Testis (tissue), 3 donors: ENCODE measurements around the gene ATAD5. TPM values are rescaled to one million over a fixed set of nuclear protein-coding genes. Genes with fewer than 3 reads are reported as not detected.

Experiments used
- DNase-seq: peaks from one replicate; pipeline ENCODE4 v3.0.0-alpha.2; 2019
- H3K27ac ChIP-seq, 2 donors: fragments of 200-600 bp; sonication (generic); one replicate each; pipeline ENCODE4 v1.5.1; 2019
- H3K27me3 ChIP-seq: fragments of 200-600 bp; sonication (generic); one replicate; pipeline ENCODE4 v1.5.1; 2019
- H3K36me3 ChIP-seq: fragments of 200-600 bp; sonication (generic); one replicate; pipeline ENCODE4 v1.5.1; 2017; ENCODE audit warnings: low read depth; ENCODE audit errors: missing control alignments
- H3K4me1 ChIP-seq: fragments of 200-600 bp; sonication (generic); one replicate; pipeline ENCODE4 v1.5.1; 2019
- H3K4me3 ChIP-seq, 2 donors: fragments of 200-600 bp; sonication (generic); one replicate each; pipeline ENCODE4 v1.5.1; 2017 to 2019
- H3K9me3 ChIP-seq: fragments of 200-600 bp; sonication (generic); one replicate; pipeline ENCODE4 v1.5.1; 2017
- POLR2A ChIP-seq: fragments of 450-650 bp; IDR thresholded peaks from one replicate; pipeline ENCODE4 v1.6.1; 2017; ENCODE audit warnings: antibody characterized with exemption, mild to moderate bottlenecking, moderate library complexity
- WGBS, 2 donors: methylation state at CpG; one replicate each; pipeline ENCODE4 v1.1.5; 2018; 5-methylcytosine and 5-hydroxymethylcytosine counted together
- intact Hi-C: fragments of 100-400 bp; cut with DNase I; formaldehyde crosslinking; loops from one replicate; pipeline ENCODE4 v1.15.1; 2023; ENCODE audit warnings: low total_unique reads
- polyA plus RNA-seq: library from polyadenylated mRNA; stranded (reverse); fragments of 350-450 nt; fragmentation: Illumina TruSeq; extraction: RNeasy Lipid Tissue Mini Kit (QIAGEN cat#74804); gene quantifications from one replicate; pipeline ENCODE4 v1.2.3, GENCODE V29; 2014; ENCODE audit warnings: low read depth, low replicate concordance; ENCODE audit not compliant: insufficient read depth
- total RNA-seq, 2 donors: library from RNA; depleted of rRNA; stranded (reverse); fragments of >200 nt; gene quantifications; one replicate each; pipeline ENCODE4 v1.2.3, GENCODE V29; 2016
- TF ChIP-seq, protein P1 (sequence below), 3 experiments: fragments of 450-650 bp in 2 of 3; fragments of 200-600 bp in 1 of 3; sonication (generic) in 1 of 3; IDR thresholded peaks; one replicate each; pipeline ENCODE4 v1.5.1; 2016 to 2019; ENCODE audit warnings: antibody characterized with exemption in 3 of 3, mild to moderate bottlenecking in 2 of 3, moderate library complexity in 1 of 3

ATAD5 gene
- total and polyA plus RNA-seq, 3 donors from 2014 or later, result 0.67 to 10.2 (median 5.5) TPM

DNA sequence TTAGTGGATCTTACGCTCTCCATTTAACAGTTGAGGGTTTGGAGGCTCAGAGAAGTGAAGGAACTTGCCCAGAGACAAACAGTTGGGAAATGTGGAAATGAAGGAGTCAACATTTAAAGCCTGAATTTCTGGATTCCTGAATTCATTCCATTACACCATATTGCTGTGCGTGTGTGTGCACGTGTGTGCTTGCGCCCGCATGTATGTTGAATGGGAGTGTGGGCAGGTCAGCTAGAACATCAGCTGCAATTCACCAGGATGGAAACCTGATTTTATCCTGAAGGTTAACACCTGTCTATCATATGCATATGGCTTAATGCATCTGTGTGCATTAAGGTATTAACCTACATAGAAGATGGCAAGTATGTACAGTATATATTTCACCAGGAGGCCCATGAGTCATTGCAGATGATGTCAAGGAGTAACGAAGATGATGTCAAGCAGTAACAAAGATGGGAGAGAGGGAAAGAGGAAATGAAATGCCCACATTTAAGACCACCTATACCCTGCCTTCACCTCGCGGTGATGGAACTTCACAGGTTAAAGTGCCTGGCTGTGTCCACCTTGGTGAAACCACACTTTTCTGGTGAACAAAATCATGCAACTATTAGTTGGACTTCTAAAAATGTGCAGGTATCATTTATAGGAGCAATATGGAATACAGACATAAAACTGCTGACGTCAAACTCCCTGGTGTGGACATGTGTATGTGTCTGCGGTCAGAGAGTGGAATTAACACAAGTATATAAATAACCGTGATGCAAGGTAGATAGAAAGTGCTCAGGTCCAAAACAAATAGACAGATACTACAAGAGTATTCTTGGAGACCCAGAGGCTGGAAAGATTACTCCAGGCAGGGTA, 89.1 kb downstream of the ATAD5 start:
- Histone ChIP-seq H3K27me3 (no peaks in the 10 kb centered on the region), H3K4me1 (peaks cover 6% of the 10 kb centered on the region), H3K4me3 (no peak overlapping the region), H3K9me3 (no peaks in the 10 kb centered on the region), H3K36me3 (no peaks in the 10 kb centered on the region), H3K27ac (no peak overlapping the region)
- no peak for DNase-seq
- intact Hi-C loops, result no loop called here
- 76 to 79% methylated on average over 11 of the region's 11 CpGs for WGBS, 2 donors
- no peak for TF ChIP-seq POLR2A
- TF ChIP-seq, protein P1, sequence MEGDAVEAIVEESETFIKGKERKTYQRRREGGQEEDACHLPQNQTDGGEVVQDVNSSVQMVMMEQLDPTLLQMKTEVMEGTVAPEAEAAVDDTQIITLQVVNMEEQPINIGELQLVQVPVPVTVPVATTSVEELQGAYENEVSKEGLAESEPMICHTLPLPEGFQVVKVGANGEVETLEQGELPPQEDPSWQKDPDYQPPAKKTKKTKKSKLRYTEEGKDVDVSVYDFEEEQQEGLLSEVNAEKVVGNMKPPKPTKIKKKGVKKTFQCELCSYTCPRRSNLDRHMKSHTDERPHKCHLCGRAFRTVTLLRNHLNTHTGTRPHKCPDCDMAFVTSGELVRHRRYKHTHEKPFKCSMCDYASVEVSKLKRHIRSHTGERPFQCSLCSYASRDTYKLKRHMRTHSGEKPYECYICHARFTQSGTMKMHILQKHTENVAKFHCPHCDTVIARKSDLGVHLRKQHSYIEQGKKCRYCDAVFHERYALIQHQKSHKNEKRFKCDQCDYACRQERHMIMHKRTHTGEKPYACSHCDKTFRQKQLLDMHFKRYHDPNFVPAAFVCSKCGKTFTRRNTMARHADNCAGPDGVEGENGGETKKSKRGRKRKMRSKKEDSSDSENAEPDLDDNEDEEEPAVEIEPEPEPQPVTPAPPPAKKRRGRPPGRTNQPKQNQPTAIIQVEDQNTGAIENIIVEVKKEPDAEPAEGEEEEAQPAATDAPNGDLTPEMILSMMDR (IDR thresholded peaks at IDR 0.05), result no peak

DNA sequence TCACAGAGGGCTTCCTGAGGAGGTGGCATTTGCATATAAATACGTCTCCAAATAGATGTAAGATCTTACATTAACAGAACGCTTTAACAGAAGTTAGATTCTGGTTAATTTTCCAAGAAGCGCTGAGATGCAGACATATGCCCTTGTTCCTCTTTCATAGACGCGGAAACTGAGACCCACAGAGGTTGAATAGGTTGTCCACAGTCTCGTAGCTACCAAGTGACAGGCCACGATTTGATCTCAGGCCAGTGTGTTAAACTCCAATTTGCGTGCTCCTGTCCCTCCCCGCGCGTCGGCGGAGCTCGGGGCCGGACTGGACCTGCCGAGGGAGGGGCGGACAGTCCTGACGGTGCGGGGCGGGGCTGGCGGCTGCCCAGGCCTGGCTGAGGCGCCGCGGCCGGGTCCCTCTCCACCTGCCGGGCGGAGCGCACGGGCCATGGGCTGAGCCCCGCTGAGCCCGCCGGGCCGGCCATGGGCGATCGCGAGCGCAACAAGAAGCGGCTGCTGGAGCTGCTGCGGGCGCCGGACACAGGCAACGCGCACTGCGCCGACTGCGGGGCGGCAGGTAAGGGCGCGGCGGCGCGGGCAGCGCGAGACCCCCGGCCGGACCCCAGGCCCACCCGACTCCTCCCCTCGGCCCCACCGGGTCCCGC, 89.9 kb downstream of the ATAD5 start, which contains the start of gene ADAP2:
TSS of gene ADAP2 (plus strand) at position 402 of the 653 bp plus-strand sequence. CDS start at position 472, 70 bp downstream.
- peak; percentile 46 for DNase-seq
- H3K9me3 ChIP-seq, result no peaks in the 10 kb centered on the region
- H3K4me1 ChIP-seq, result peaks cover 6% of the 10 kb centered on the region
- no peak for TF ChIP-seq POLR2A
- H3K27me3 ChIP-seq, result no peaks in the 10 kb centered on the region
- intact Hi-C loops, result no loop called here
- WGBS, 2 donors, result 3 to 7% methylated on average over 6 to 50 of the region's 60 CpGs
- no peaks in the 10 kb centered on the region for H3K36me3 ChIP-seq
- H3K27ac ChIP-seq, result peak within 1 kb of the TSS in 1 of 2 donors; percentile 19
- peak within 1 kb of the TSS; percentile 49 to 55 for H3K4me3 ChIP-seq

DNA sequence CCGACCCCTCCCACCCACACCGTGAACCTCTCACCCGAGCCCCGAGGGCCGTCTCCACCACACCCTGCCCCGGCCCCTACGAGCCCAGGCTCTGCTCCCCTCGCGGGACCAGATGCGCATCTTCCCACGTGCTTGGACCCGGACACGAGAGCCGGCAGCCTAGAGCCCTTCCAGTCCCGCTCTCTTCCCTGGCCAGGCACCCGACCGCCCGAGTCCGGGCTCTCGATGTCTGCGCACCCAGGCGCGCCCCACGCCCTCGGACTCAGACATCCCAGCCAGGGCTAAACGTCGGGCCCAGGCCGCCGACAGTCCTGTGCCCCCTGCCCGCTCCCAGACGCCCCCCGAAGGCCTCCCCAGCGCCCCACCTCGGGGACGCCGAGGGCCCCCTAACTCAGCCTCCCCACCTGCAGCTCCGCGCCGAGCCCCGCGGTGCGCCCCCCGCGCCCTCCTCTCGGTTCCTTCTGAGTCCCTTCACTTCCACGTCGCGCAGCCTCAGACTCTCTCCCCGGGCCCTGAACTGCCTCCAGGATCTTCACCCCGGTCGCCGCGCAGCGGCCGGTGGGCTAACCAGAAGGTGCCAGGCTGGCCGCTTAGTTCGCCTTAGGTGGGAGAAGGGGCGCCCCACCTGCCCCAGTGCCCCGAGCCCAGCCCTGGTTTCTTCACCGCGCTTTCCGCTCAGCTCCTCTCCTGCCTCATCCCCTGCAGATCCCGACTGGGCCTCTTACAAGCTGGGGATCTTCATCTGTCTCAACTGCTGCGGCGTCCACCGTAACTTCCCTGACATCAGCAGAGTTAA, 90.7 kb downstream of the ATAD5 start:
- no peaks in the 10 kb centered on the region for H3K36me3 ChIP-seq
- no peak for TF ChIP-seq POLR2A
- TF ChIP-seq, protein P1 (IDR thresholded peaks at IDR 0.05), result no peak
- H3K27ac ChIP-seq, result peak overlapping the region in 1 of 2 donors; percentile 19
- H3K4me1 ChIP-seq, result peaks cover 6% of the 10 kb centered on the region
- DNase-seq, result no peak
- peak overlapping the region; percentile 49 to 55 for H3K4me3 ChIP-seq
- WGBS, 2 donors, result 0 to 4% methylated on average over 2 to 51 of the region's 66 CpGs
- H3K9me3 ChIP-seq, result no peaks in the 10 kb centered on the region
- no peaks in the 10 kb centered on the region for H3K27me3 ChIP-seq
- intact Hi-C loops, result no loop called here

DNA sequence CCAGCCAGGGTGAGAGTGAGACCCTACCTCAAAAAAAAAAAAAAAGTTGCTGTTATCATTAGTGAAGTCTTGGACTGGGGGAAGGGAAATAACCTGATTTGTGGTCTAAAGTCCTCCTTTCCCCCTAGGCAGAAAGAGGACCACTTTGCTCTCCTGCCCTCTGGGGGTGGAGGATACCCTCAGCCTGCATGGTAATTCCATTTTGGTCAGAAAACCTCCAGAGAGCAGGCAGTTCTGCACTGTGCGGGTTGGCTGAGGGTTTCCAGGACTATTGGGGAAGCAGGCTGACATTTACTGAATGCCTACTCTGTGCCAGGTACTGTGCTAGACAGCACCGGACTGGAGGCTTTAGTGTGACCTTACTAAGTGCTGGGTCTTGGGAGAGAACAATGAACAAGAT, 92.6 kb downstream of the ATAD5 start:
- 41 to 77% methylated on average over 2 of the region's 2 CpGs for WGBS, 2 donors
- no peak for DNase-seq
- Histone ChIP-seq H3K9me3 (no peaks in the 10 kb centered on the region), H3K36me3 (no peaks in the 10 kb centered on the region), H3K27ac (no peak overlapping the region), H3K4me1 (peaks cover 6% of the 10 kb centered on the region), H3K27me3 (no peaks in the 10 kb centered on the region), H3K4me3 (no peak overlapping the region)
- intact Hi-C loops, result no loop called here
- TF ChIP-seq POLR2A, result no peak
- TF ChIP-seq, protein P1 (IDR thresholded peaks at IDR 0.05), result no peak

DNA sequence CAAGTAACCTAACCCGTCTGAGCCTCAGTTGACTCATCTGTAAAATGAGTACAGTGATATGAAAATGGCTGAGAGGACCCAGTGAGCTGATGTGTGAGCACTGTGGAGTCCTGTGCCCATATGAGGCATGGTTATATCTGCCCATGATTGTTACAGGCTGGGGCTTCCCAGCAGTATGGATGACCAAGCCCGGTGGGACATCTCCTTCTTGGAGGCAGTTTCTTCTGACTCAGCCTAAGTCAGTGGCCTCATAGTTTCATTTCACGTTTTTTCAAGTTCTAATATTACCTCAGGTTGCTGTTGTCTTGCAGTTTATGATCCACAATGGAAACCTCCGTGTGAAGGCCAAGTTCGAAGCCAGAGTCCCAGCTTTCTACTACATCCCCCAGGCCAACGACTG, 94.8 kb downstream of the ATAD5 start:
- H3K9me3 ChIP-seq, result no peaks in the 10 kb centered on the region
- no peaks in the 10 kb centered on the region for H3K27me3 ChIP-seq
- intact Hi-C loops, result no loop called here
- TF ChIP-seq POLR2A, result no peak
- TF ChIP-seq, protein P1 (IDR thresholded peaks at IDR 0.05), result no peak
- H3K36me3 ChIP-seq, result no peaks in the 10 kb centered on the region
- no peak for DNase-seq
- 78 to 84% methylated on average over 6 of the region's 6 CpGs for WGBS, 2 donors
- H3K4me3 ChIP-seq, result no peak overlapping the region
- H3K4me1 ChIP-seq, result peaks cover 6% of the 10 kb centered on the region
- H3K27ac ChIP-seq, result no peak overlapping the region
